ENCODE results near the gene BLM. TPM values are rescaled to one million over a fixed set of nuclear protein-coding genes. Genes with fewer than 3 reads are reported as not detected.

The BLM gene
- total and polyA plus RNA-seq, 2 of the 8 experiments (the other 6 are each of a cell fraction or from before 2014, with no cell fraction given) = 15.2 to 46.7 TPM

- no peak overlapping the region for H3K18ac ChIP-seq (ENCODE audit: extremely low read depth, low read length)
- POLR2A ChIA-PET (ENCODE audit: partially characterized antibody) = no interaction called here
- no peak overlapping the region for H2BK5ac ChIP-seq (ENCODE audit: low read depth, low read length)
- 98% methylated on average over 5 of the region's 5 CpGs; no CpG with 5 or more reads in 1 of the 2 experiments for WGBS, 2 experiments (ENCODE audit: extremely low coverage in 1 of 2, insufficient coverage in 1 of 2, insufficient read length in 1 of 2, insufficient replicate concordance in 2 of 2, low coverage in 1 of 2, low lambda C conversion rate in 2 of 2, missing lambda C conversion rate in 1 of 2)
- H2BK20ac ChIP-seq (ENCODE audit: low read length) = no peak overlapping the region
- H3K4me3 ChIP-seq (ENCODE audit: extremely low read depth in 1 of 4, insufficient read depth in 2 of 4, low read depth in 3 of 4, low read length in 4 of 4) = no peak overlapping the region
- no peak overlapping the region for H3K4ac ChIP-seq (replicated peaks; ENCODE audit: insufficient read length, low read depth, low read length)
- H3K23me2 ChIP-seq (ENCODE audit: low read depth, low read length) = no peaks in the 10 kb centered on the region
- DNase-seq (ENCODE audit: low read depth in 1 of 2, low spot score in 2 of 2) = no peak
- H3K4me1 ChIP-seq (replicated peaks in 1 of 4; ENCODE audit: control insufficient read depth in 3 of 4, insufficient read depth in 4 of 4, low read length in 3 of 4) = no peaks in the 10 kb centered on the region
- no peaks in the 10 kb centered on the region for H3K27me3 ChIP-seq (replicated peaks in 1 of 4; ENCODE audit: control insufficient read depth in 3 of 4, extremely low read depth in 1 of 4, insufficient read depth in 3 of 4, low read length in 3 of 4)
- no peak overlapping the region for H3K9ac ChIP-seq (replicated peaks in 1 of 4; ENCODE audit: extremely low read depth in 1 of 4, low read depth in 3 of 4, low read length in 3 of 4)
- H3K14ac ChIP-seq (ENCODE audit: insufficient read length) = no peak overlapping the region
- no peak for FAIRE-seq
- CTCF ChIA-PET (ENCODE audit: partially characterized antibody) = interaction anchor here (0.6 to 3.3 kb wide), 8 partner anchors 8 to 146 kb away, joined by 3 to 17 read pairs (median 4); partner anchors contain the start of gene UNC45A
- no peak overlapping the region for H4K8ac ChIP-seq (ENCODE audit: extremely low read depth, insufficient read depth, low read length)
- no peaks in the 10 kb centered on the region for H3K9me3 ChIP-seq (ENCODE audit: insufficient read depth in 2 of 2, low read depth in 1 of 2, low read length in 1 of 2)
- H3K23ac ChIP-seq (ENCODE audit: insufficient read length) = no peak overlapping the region
- no peak overlapping the region for H2BK12ac ChIP-seq (ENCODE audit: low read depth, low read length)
- no peak overlapping the region for H2AFZ ChIP-seq (ENCODE audit: low read length)
- no peaks in the 10 kb centered on the region for H3K79me2 ChIP-seq (ENCODE audit: control insufficient read depth in 1 of 2, insufficient read depth in 2 of 2, low read length in 2 of 2)
- H2BK15ac ChIP-seq (ENCODE audit: low read length) = no peak overlapping the region
- H4K5ac ChIP-seq (ENCODE audit: insufficient read length, low read depth, low read length) = no peak overlapping the region
- no peak overlapping the region for H2AK5ac ChIP-seq (ENCODE audit: low read depth, low read length)
- no peak overlapping the region for H3K4me2 ChIP-seq (ENCODE audit: insufficient read depth in 1 of 2, low read depth in 2 of 2, low read length in 2 of 2)
- H2BK120ac ChIP-seq (replicated peaks; ENCODE audit: low read depth, low read length) = no peak overlapping the region
- H3K36me3 ChIP-seq (ENCODE audit: control insufficient read depth in 2 of 4, insufficient read depth in 4 of 4, low read length in 3 of 4) = peaks cover 7 to 53% (median 32%) of the 10 kb centered on the region in 4 experiments
- H4K20me1 ChIP-seq (replicated peaks in 1 of 2; ENCODE audit: control insufficient read depth in 1 of 2, insufficient read depth in 2 of 2, low read length in 2 of 2) = peaks cover 0 to 2% of the 10 kb centered on the region in 2 experiments
- H3K56ac ChIP-seq (replicated peaks; ENCODE audit: insufficient read length, low read depth, low read length) = no peak overlapping the region
- H3K79me1 ChIP-seq (ENCODE audit: low read depth, low read length) = no peaks in the 10 kb centered on the region
- H3K27ac ChIP-seq (ENCODE audit: low read depth, low read length) = no peak overlapping the region
- H4K91ac ChIP-seq (replicated peaks; ENCODE audit: insufficient read length, low read length) = no peak overlapping the region
Measured at GRCh38 chr15:90789462-90789861, 72.3 kb downstream of the BLM start.

Data from H1 (cell line).